Epidermal melanocyte (primary cell): ENCODE data around the gene NFIA.
A peak's percentile ranks its signal among the peaks of the same experiment; 100 is the strongest.

Experiments
- DNase-seq: peaks from one replicate; pipeline ENCODE4 v3.0.0; 2011; ENCODE audit warnings: low spot score; ENCODE audit not compliant: insufficient read length

The NFIA gene

DNA sequence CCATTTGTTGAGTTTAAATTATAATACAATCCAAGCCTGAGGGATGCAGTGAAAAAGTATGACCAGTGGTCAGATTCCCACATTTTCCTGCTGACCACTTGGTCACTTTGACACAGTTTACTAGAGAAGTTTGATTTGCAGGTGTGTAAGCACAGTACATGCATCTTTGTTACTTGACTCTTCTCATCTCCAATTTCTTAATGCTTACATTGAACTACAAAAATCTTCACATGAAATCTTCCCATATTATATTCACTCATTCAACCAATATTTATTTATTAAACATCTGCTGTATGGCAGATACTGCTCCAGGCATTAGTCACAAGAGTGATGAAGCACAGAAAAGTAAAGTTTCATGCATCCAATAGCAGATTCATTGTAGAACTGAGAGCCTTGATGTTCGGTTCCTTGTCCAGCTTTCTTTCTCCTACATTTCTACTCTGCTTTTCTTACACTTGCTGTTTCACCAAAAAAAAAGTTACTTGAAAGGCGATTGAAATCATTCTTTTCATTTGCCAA is 211.7 kb downstream of the NFIA start:
- DNase-seq, result no peak

DNA sequence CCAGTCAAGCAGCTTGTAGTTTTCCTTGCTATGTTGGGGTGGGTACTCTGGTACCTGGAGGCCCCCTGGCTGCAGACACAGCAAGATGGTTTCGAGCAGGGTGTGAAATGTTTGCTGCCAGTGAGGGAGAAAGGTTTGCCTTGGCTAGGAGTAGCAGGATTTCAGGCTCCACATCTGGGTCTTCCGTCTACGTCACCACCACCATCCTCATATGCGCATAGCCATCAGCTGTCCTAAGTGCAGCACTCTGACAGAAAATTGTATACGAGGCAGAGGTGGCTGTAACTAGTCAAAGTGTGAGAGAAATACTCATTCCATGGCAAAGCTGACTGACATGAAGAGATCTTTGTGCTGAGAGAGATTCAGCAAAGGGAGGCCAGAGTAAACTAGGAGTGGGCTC is 212.6 kb downstream of the NFIA start:
- no peak for DNase-seq

DNA sequence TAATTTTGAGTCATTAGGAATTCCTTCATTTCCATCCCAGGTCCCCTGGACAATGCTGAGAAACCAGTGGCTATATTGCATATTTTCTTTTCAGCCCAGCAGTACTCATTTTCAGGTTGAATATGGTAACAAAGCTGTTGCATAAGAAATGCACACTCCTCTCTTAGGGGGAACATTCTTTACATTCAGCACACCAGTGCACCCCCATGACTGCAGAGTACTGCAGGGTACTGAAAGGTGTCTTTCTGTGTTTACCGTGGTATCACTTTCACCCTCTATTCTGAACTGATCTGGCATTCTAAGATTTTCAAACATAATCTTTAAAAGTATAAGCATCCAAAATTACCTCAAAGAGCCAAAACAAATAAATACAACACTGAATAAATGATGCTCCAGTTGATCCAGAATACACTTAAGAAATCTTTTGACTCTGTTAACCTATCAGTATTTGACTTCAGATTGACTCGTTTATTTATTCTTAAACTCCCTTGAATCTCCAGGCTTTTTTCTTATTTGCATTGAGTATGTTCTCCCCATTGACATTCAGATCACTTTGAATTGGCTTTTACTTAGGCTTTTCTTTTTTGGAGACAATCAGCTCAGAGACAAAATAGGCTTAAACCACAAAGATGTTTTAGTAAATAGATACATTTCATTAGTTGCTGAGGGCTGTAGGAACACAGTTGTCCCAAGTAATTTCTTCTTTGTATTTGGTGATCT is 213.6 kb downstream of the NFIA start:
- DNase-seq, result no peak

DNA sequence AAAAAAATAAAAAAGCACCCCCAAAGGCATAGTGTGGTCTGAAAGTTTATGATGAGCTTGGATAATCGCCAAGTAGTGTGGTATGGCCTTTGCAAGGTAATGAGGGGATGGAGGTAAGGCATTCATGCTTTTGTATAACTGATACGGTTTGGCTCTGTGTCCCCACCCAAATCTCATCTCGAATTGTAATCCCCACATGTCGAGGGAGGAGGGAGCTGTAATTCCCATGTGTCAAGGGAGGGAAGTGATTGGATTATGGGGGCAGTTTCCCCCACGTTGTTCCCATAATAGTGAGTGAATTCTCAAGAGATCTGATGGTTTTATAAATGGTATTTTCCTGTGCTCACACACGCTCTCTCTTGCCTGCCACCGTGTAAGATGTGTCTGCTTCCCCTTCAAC is 215.5 kb downstream of the NFIA start:
- DNase-seq, result no peak

DNA sequence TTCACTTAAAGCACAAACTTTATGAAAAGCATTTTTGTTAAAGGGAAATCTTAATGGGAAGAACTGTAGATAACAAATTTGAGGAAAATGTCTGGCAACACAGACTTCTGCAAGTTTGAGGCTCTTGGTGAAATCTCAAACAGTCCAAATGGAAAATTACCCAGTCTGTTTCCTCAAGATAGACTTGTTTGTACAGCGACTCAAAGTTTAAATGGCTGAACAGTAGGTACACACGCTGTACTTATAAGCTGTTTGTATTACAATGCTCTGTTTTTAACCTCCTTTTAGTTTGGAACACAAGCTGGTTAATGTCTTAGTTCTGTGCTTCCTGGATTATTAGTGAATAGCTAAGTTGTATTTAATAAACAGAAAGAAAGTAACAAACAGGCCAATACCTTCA is 217.1 kb downstream of the NFIA start:
- no peak for DNase-seq

DNA sequence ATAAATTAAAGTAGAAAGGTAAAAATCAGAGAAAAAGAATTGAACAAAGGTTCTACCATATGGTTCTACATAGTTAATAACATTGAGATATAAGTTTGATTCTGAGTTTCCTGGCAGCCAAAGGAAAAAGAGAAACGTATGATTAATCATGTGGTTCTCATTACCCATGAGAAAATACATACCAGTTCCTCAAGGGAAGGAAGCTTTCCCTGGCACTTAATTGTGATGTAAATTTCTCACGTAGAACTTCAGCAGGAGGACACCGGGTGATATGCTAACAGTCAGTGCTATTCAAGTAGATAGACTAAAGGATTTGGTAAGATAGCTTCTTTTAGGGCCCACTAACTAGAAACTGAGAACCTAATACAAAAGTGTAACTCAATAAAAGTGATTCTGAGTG is 218.5 kb downstream of the NFIA start:
- DNase-seq, result no peak

DNA sequence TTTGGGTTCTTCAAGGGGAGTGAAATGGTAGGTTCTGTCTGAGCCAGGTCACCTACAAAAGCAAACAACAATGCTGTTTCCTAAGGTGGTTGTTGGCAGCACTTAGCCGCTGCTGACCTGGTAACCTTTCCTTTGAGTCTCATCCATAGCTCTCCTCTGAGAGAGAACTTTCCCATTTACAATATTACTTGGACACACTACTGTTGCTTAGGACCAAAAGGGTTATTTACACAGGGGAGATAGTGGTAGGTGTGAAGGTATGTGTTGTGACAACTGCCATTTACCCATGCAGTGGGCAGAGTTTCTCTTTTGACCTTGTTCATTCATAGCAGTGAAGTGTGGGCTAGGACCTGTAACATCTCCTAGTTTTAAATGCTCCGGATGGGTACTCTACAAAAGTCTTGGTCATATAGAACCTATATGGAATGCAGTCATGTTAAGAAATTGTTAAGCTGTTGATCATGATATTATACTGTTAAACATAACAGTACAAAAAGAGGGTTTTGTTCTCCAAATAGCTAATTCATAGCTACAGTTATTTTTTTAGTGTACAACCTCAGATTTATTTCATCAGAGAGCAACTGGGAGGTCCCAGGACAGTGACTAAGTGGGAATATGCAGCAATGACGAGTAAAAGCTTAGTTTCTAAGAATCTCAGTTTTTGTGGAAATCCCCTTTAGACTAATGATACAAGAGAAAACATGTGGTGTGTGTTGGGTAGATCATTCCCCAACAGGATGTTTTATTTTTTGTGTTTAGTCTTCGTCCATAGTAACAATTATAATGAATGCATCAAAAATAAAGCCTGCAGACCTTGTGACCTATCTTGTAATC is 219.7 kb downstream of the NFIA start:
- no peak for DNase-seq

DNA sequence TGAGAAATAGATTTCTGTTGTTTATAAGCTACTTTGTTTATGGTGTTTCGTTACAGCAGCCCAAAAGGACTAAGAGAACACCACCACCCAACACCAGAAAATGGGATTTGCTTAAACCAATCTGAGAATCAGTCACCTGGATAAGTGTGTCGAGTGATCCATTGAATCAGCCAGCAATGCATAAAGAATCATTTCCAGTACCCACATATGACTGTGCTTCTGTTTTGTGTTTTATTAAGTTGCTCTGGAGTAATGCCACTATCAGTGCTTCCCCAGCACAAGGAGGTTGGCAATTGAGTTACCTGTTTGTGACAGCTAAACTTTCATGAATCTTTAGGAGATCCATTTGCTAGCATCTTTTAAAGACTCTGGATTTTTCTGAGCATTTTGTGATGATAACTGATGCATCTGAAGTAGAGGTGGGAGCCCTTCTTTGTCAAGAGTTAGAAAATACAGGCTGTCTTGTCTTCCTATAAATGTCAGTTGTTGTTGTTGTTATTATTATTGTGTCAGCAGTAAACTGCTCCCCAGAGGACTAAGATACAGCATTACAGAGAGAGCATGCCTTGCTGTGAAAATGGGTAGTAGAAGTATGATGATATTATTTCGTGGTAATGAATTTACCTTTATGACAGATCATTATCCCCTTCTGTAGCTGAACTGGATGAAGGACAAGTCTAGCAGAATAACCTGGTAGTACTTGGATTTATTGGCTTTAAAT is 225.2 kb downstream of the NFIA start:
- no peak for DNase-seq

DNA sequence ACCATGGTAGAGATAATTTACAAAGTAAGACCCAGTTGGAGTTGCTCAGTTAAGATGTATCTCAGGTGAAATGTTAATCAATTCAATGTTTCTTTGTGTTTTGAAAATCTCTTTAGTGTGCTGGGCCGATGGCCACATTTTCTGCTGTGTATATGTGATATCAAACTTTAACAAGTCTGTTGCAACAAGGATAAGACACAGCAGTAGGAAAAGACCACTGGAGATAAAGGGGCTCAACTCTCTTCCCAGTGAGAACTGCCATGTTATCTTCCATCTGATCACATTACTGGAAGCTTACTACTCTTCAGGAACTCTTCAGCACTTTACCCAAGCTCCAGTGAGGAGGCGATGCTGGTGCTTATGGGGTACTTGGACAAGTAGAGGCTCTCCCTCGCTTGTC is 227.7 kb downstream of the NFIA start:
- no peak for DNase-seq

DNA sequence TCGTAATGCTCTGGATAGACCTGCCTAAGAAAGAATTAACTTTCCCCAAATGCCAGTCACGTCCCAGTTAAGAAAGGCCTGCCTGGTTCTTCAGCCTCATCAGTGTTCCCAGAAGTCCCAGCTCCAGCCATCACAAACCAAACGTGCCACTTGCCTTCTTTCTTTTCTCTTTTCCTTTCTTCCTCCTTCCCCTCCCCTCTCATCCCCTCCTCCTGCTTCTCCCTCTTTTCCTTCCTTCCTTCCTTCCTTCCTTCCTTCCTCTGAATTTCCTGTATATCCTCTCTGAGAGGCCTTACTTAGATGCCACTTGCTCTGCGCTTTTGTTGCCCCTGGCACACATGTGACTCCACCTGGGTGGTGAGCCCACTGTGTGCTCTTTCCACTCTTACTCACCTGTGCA is 228.2 kb downstream of the NFIA start:
- no peak for DNase-seq

DNA sequence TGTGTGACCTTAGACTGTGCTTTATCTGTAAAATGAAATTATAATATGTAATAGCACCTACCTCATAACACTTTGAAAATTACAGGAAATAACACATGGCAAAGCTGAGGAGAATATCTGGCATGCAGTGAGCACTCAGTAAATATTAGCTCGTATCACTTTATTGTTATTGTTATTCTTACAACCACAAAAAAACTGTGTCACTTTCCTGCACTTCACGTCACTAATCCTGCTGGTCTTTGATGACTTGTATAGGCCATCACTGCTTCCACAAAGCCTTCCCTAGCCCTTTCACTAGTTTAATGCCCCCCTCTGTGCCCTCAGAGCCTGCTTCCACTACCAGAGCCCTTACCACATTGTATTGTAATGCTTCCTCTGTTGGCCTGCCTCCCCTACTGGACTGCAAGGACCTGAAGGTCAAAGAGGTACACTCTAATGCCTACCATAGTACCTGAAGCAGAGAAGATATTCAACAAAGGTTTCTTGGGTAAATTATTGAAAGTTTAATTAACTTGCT is 231.6 kb downstream of the NFIA start:
- DNase-seq, result no peak

DNA sequence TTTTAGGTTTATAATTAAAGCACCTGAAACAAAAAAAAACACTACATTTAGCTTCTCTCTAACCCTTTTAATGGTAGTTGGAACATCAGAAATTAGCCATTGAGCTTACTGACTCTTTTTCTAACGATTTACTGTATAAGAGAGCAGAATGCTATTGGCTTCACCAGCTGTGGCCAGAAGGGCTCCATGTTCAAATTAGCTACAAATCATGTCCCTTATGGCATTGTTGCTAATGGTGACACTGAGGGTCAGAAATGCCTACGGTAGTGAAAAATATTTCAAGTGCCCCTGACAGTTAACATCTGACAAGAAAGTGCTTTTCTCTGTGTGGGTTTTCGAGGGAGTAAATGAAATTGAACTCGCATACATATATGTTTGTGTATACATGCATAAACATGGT is 232.7 kb downstream of the NFIA start:
- DNase-seq, result no peak

DNA sequence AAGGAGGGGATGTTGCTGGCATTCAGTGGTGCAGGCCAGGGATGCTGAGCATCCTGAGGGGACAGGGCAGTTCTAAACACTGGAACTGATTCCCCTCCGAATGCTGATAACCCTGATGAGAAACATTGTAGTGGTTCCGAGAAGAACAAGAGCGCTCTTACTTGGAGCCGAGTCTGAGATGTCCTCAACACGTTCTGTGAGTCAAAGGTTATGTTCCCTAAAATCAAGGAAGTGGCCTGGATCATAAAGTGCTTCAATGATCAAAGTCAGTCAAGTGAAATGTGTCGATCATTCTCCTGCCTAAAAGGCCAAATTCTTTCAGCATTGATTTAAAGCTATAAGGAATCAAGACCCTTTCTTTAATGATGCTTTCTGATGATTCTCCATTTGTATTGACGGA is 234.1 kb downstream of the NFIA start:
- no peak for DNase-seq

DNA sequence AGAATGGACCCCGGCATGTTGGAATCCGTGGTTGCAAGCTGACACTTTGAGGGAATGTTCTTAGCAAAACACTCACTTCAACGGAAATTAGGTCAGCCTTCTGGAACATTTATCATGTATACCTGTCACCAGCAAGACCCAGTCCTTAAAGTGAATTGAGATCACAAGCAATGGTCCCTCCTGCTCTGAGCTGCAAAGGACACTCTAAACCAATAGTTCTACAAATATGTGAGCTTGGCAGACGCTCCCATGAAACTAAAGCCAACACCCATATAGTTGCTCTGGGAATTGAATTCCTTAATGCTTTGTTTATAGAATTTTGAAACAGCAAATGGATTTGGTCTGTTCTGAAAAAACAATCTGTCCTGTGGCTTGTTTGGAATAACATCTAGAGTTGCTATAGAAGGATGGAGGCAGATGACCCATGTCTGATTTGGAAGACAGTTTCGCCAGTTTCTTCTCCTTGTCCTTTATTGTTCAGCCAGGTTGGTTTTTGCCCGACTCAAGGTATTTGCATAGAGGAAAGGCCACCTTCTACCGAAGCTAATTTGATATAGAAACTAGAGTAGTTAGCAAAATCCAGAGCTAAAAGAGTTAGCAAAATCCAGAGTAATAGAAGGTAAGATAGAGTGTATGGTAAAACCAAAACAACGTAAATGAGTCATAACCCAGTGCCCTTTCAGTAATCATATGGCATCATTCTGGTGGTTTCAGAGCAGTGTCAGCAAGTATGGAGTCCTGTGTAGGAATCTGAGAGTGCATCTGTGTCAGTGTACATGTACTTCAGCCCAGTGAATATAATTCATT is 236.2 kb downstream of the NFIA start:
- peak; percentile 20 for DNase-seq

DNA sequence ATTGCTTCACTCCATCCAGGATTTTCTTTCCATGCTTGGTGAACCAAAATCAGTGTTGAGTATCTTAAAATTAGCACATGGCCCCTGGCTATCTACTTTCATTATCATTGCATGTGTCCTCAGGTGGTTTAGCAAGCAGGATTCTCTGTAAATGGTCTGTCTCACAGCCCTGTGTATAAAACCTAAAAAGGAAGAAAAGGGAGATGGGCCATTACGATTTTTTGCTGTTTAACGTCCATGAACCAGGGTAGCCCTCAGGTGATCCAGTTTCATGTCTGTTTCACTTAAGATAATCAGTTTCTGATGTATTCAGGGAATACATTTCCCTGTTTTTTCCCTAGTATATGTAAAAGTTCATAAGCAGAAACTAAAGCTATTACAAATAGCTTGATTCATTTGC is 238.2 kb downstream of the NFIA start:
- DNase-seq, result no peak

DNA sequence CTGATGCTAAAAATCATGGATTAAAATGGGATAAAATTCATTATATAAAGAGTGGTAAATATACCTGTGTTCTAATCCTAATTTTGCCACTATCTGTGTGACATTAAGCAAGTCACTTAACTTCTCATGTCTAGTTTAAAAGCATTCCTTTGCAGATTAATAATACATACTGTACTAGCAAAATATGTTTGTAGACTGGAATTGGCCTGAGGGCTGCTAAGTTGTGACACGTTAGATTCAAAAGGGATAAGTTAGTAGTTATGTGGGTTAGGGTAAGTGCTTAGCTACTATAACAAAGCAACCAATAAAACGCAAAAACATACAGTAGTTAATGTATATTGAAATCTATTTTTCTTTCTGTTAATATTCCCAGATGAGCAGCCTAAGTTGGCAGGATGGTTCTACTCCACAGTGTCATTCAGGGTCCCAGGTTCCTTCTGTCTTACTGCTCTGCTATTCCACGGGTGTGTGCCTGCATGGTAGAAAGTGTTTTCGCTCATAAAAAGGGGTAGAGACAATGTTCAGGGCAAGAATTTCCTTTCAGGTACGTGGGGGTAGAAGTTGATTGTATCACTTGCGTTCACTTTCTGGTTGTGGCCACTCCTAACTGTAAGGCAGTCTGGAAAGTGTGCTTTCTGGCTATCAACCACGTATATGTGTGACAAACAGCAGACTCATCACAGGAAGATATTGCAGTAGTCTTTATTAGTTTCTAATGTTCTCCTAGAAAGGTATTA is 239.8 kb downstream of the NFIA start:
- no peak for DNase-seq

DNA sequence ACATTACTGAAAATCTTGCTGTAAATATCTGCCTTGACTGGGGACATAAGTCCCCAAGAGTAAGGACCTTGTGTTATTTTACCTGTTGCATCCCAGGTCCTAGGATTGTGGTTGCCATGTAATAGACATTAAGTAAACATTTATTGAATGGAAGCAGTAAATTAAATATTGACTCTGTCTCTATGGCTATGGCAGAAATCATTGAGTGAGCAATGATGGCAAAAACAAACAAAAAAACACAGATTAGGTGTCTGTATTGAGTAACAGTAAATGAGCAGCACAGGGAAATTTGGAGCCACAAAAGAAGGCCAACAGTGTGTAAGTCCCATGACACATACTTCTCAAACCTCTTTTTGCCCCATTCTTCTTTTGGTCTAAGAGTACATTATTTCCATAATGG is 240.4 kb downstream of the NFIA start:
- DNase-seq, result no peak

DNA sequence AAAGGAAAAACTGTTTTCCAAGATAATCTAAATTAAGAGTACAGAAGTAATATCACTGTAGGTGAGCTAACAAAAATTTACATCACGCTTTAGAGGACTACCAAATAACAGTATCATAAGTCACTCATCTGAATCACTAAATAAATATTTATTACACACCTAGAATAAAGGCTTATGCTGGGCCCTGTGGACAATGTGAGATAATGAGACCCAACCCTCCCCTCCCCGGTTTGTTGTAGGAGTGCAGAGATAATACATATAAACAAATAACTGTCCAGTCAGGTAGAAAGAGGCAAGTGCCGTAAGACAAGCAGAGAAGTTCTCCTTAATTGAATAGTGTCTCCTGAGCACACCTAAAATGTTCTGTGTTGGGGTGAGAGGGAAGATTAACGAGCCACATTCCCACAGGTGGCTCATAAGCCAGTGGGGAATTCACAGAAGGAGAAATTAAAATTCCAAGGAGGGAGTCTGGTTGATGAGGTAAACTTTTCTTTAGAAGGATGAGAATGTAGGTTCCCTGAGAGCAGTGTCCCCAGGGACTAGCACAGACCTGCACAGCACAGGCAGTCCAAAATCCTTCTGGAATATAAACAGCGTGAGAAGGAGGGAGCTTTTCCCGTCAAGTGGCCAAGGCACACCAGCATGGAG is 241.4 kb downstream of the NFIA start:
- no peak for DNase-seq

DNA sequence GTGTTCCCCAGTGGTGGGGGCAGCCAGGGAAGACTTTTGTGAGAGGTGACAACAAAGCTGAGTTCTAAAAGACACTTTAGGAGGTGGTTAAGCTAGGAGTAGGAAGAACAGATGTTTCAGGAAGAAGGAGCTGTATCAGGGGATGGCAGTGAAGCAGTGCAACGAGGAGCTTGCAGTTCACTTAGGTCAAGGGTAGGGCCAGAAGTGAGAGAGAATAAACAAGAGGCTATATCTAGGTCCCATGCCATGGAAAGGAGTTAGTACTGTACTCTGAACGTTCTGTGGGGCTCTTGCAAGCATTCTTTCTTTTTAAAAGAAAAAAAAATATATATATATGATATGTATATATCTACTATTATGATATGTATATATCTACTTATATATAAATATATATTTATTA is 244.4 kb downstream of the NFIA start:
- no peak for DNase-seq

DNA sequence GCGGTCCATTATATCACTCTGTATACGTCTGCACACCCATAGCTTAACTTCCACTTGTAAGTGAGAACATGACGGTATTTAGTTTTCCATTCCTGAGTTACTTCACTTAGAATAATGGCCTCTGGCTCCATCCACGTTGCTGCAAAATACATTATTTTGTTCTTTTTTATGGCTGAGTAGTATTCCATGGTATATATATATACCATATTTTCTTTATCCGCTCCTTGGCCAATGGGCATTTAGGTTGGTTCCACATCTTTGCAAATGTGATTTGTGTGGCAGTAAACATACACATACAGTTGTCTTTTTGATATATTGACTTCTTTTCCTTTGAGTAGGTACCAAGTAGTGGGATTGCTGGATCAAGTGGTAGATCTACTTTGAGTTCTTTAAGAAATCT is 245.1 kb downstream of the NFIA start:
- DNase-seq, result no peak
